ENCODE data around the gene PARD3B.

The PARD3B gene

GRCh38 chr2:205654878-205655605 is 1109.8 kb downstream of the PARD3B start:
- no peak for DNase-seq

GRCh38 chr2:205655779-205656456 is 1110.6 kb downstream of the PARD3B start:
- no peak for DNase-seq

- DNase-seq, result no peak
Observed at GRCh38 chr2:205656461-205656860, 1111.2 kb downstream of the PARD3B start.

- no peak for DNase-seq
Observed at GRCh38 chr2:205656941-205657340, 1111.7 kb downstream of the PARD3B start.

- DNase-seq, result no peak
Observed at GRCh38 chr2:205657579-205657978, 1112.3 kb downstream of the PARD3B start.

GRCh38 chr2:205658068-205658467 is 1112.8 kb downstream of the PARD3B start:
- no peak for DNase-seq

- no peak for DNase-seq
Observed at GRCh38 chr2:205658572-205658971, 1113.3 kb downstream of the PARD3B start.

GRCh38 chr2:205659922-205660321 is 1114.6 kb downstream of the PARD3B start:
- DNase-seq, result no peak

- no peak for DNase-seq
Observed at GRCh38 chr2:205660521-205661124, 1115.3 kb downstream of the PARD3B start.

- DNase-seq, result no peak
Observed at GRCh38 chr2:205661281-205661680, 1116.0 kb downstream of the PARD3B start.

- no peak for DNase-seq
Observed at GRCh38 chr2:205662206-205662965, 1117.1 kb downstream of the PARD3B start.

GRCh38 chr2:205665791-205666190 is 1120.5 kb downstream of the PARD3B start:
- DNase-seq, result no peak

Measured in NCI-H526 treated with DMSO at 0.1 percent for 48 hours (cell line).